ENCODE data around the gene CCDC197.

CCDC197 gene

DNA sequence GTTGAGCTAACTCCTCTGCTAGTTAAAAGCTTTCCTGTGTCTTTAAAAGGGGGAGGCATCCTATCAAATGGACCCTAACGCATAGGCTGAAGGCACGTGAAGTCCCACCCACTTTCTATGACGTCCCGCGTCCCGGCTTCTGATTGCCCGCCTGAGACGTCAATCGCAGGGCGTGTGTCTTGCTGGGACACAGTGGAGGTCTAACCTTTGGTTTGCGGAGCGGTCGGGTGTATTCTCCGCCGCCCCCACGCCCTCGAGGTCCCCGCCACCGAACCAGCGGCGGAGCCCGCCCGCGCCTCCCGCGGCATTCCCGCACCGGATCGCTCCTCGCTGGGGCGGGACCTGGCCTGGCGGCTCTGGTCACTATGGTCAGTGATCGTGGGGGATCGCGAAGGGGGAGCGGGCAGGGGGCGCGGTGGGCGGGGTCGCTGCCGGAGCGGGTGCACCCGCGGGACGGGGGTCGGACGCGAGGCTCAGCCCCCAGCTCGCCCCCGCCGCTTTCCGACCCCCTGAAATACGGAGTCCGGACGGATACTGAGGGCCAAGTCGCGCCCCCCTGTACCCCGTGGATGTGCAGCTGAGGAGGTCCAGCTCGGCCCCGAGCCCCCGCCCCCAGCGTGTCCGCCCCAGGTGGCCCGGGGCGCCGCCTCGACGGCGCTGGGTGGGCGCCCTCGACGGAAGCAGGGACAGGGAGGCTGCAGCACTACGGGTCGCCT lies 29.2 kb downstream of the CCDC197 start, which contains the start of gene OTUB2:
OTUB2 (plus strand) TSS at position 168 of the 716 bp plus-strand sequence; CDS start at position 366, 198 bp downstream.
- peak; percentile 76 to 99 (median 92) for DNase-seq

DNA sequence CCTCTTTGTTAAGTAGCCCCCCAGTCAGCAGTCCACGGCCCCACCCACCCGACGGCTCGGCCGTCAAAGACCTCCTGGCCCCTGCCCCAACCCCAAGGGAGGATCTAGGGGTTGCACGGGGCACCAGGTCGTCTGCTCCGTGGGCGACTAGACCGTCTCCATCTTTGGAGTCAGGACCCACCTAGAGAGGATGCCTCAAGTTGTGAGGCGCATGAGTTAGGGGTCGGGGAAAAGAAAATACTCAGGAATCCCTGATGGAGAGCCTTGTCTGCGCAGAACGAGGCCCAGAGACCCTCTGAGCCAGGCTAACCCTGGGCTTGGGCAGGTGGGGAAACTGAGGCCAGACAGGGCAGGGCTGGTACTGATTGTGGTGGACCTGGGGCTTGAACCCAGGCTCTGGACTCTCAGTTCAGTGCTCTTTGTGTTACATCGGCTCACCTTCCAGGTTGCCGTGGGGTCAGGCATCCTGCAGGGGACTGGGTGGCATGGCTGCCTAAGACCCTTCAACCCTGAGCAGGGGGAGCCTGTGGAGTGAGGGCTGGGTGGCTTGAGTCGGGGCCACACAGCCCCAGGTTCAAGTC lies 29.9 kb downstream of the CCDC197 start:
- no peak for DNase-seq

DNA sequence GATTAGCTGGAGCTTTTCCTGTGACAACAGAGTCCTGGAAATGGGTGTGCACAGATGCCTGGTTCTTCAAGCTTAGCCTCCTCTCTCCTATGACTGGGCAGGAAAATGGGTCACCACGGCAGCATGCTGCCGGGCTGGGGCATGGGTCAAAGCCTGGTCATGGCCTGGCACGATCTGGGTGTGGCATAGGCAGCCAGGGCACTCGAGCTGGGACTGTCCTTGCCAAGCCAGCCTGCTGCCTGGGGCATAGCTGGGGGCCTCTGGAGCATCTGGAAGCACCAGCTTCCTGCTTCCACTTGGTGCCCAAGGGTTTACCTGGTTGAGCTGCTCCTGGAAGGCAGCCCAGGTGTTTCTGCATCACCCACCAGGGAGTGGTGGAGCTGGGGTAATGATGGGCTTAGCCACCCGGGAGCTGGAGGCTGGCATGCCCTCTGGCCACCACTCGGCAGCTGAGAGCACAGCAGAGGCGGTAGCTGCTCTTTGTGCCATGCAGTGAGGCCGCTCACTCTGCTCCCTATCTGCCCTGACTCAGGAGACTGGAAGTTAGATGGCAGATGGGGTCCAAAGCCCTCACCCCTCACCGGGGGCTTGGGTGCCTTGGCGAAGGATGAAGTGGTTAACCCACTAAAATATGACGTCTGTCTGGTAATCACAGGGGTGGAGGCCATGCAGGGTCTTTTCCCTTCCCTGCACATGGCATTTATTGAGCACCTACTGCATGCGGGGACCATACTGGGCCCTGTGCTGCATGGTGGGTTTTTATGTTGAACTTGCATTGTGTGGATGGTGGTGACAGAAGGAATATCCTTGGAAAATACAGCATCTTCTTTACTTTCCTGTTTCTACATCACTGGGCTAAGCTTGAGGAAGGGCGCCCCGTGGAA lies 30.7 kb downstream of the CCDC197 start:
- no peak for DNase-seq

DNA sequence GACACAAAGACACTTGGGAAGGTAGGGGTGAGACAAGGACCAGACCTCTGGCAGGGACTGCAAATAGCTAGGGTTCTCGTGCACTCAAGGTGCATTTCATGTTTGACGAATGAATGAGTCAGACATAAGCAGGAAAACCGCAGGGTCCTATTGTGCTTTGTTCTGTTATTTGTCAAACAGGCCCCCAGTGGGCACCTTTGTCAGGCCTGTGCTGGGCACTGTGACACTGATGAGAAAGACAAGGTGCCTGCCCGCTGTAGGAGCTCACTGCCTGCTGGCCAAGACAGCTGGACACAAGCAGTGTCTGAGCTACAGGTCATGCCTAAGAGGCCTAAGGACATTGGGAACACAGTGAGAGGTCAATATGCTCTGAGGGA lies 31.3 kb downstream of the CCDC197 start:
- peak in 1 of 5 experiments; percentile 79 for DNase-seq

DNA sequence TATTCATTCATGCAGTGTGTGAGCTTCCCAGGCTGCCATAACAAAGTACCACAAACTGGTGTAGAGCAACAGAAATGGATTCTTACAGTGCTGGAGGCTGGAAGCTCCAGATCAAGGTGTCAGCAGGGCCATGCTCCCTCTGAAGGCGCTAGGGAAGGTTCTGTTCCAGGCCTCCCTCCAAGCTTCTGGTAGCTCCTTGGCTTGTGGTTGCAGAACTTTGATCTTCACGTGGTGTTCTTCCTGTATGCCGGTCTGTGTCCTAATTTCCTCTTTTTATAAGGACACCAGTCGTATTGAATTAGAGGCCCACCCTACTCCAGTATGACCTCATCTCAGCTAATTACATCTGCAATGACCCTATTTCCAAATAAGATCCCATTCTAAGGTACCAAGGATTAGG lies 32.2 kb downstream of the CCDC197 start:
- DNase-seq, result no peak

DNA sequence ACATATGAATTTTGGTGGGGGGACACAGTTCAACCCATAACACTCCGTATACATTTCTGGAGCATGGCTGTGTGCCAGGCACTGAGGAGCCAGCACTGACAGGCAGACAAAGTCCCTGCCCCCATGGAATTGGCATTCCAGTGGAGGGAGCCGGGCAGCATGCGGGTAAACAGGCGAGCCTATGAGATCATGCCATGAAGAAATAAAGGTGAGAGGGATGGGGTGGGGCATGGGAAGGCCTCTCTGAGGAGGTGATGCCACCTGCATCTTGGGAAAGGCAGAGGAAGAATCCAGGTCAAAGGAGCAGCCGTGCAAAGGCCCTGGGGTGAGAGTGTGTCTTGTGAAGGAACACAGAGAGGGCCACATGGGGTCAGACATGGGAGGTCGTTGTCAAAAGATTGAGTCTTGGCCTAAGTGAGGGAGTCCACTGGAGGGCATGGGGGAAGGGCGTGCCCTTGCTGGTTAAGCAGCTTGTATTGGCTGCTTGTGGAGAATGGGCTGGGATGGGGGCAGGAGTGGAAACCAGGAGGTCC lies 32.6 kb downstream of the CCDC197 start:
- DNase-seq, result no peak

DNA sequence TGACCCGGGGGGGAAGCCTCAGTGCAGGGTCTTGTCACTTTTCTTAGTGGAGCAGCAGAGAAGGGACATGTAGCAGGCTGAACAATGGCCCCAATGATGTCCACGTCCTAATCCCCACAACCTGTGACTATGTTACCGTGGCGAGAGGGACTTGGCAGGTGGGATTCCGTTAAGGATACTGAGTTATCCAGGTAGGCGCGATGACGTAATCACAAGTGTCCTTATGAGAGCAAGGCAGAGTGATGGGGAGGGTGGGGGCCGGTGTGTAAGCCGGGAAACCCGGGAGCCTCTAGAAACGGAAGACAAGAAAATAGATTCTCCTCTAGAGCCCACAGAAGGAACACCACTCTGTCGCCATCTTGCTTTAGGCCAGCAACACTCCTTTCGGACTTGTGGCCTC lies 33.5 kb downstream of the CCDC197 start:
- DNase-seq, result no peak

DNA sequence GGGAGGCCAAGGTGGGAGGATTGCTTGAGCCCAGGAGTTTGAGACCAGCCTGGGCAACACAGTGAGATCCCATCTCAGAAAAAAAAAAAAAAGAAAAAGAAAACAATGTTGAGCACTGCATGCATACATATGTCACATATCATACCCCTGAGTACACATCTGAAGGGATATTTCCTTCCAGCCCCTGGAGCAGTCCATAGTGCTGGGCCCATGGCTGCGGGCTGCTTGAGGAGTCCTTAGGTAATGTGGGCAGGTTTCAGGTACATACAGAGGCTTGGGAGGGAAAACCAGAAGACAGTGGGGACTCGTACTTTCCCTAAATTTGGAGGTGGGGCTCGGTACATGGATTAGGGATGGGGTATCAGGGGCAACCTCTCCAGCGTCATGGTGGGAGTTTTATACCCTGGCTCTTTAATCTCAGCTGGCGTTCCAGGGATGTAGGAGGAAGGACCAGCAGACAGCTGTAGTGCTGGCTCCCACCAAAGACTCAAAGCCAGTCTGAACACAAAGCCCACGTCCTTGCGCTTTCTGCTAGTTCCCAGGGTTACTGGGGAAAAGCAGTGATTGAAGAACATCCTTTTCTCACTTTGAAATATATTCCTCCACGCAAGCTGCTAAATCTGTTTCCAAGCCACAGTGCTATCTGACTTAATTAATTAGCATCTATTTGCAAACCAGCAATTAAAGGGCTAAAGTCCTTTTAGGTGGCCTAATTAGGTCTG lies 34.2 kb downstream of the CCDC197 start:
- no peak for DNase-seq

DNA sequence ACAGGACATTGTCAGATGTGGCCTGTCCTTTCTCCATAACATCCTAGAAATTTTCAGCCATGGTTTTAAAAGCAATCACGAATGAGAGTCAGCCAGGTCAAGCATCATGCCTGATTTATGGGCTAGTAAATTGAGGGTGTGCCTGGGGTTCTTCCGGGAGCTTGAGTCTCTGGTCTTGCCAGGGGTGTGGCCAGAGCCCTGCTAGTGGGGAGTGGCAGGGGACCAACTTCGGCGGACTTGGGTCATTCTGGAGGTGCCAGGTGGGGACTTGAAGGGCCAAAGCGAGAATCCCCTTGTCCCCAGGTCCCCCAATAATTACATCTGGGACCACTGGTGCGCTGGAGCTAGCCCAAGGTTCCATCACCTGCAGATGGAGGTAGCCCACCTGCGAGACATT lies 34.8 kb downstream of the CCDC197 start:
- no peak for DNase-seq

DNA sequence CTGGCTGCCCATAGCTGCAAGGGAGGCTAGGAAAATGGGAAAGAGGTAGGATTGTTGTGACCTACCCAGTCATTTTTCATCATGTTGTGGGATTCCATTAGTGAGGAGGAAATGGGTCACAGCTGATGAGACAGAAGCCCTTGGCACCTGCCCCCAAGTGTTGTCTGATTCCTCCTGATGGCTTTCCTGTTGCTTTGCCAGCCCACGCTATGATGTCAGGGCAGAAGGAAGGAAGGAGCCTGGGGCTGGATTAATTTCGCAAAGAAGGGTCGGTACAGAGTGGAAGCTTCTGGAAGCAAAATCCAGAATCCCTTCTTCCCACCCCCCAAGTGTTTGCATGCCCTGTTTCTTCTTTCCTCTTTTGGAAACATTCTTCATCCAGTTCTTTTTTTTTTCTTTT lies 37.8 kb downstream of the CCDC197 start:
- DNase-seq, result no peak

DNA sequence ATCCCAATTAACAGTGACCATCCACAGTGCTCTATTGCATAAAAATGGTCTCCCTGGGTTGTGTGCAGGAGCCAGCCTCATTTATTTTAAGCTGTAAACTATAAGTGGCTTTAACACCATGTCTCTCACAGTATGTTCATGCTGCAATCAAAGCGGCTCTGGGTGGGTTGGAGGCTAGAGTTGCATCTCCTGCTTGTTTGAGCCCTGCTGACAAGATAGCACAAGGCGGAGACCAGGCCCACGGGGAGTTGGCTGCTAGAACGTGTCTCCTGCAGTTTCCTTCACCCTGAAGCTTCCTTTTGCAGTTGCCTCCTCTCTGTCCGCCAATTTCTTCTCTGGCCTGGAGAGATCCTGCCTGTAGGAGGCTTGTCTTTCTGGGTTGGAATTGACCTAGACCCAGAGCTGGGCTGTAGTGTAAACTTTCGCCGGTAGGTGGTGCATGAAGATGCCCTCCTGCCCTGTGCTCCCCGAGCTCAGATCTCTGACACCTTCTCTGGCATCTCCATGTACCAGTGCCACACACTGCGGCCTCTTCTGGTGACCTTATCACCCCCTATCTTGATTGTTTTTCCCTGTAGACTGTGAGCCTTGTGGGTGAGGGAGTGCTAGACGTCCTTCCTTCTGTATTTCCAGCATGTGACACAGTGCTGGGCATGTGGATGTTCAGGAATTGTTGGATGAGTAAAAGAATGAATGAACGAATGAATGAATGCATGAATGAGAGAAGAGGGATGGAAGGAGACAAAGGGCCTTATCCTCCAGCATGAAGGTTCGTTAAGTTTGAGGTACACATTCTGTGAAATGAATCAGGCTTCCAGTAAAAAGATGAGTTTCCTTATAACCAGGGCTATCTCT lies 39.4 kb downstream of the CCDC197 start:
- DNase-seq, result peak; percentile 41 to 80 (median 59)

DNA sequence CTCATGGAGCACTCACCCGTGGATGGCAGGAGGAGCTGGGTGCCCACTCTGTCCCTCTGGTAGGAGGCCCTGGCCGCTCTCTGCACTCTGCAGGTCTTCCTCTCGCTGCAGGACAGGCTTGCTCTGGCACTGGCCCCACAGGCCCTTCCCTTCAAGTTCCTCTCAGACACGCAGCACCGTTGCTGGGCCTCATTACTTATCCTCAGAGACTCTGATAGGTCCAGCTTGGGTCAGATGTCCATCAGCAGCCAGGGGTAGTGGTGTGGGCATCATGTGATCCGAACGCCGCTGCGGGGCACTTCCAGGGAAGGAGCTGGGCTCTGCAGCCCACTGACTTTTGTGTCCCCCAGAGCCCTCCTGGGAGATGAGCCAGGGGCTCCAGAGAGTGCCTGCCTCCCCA lies 40.9 kb downstream of the CCDC197 start:
- DNase-seq, result no peak

DNA sequence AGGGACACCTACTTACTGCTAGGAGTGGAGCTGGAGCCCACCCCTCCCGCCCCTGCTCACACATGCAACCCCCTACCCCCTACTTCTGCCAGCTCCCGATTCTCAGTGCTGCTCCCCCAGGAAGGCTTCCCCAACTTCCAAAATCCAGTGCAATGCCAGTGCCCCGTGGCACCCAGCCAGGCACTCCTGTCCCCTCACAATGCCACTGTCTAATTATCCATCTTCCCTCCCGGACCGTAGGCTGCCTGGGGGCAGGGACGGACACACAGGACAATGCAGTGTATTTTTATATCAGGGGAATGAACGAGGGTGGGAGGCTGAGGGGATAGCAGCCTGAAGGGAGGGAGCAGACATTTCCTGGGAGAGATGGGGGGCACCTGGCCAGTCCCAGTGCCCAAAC lies 41.4 kb downstream of the CCDC197 start:
- DNase-seq, result no peak

DNA sequence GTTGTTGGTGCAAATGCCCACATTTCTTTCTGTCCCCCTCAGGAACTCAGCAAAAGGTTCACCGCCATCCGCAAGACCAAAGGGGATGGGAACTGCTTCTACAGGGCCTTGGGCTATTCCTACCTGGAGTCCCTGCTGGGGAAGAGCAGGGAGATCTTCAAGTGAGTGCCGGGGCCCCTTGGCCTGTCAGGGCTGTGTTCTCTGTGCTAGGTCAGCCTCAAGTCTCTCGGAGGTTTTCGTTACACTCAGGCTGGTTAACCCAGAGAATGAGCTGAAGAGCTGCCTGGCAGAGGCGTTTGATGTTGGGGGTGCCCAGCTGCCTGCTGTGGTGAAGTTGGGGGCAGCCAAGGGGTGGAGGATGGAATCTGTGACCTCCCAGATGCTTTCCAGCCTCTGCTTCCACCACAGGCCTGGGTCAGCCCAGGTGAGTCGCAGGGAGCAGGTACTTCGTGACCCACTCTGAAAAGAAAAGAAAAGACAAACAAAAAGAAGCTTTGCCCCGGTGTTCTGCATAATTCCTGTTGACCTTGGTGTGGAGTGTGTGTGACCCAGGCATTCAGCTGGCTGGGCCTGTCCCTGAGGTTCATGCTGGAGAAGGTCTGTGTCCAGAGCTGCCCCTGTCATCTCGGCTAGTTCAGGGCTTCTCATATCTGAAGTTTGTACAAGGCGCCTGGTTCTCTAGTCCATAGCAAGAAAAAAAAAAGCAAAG lies 42.0 kb downstream of the CCDC197 start:
- no peak for DNase-seq

DNA sequence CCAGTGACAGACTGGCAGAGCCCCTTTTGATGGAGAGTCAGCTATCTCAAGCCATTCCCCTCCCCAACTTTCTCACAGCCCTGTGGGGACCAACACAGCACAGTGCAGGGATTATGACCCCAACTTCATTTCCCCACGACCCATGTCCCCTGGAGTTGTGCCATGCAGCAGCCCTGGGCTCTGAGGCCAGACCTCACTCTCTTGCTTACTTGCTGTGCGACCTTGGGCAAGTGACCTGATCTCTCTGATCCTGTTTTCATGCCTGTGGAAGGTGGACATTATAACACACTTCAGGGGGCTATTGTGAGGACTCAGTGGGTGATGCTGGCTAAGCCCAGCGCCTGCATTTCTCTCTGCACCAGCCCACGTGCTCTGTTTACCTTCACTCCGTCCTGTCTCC lies 43.1 kb downstream of the CCDC197 start:
- DNase-seq, result no peak

DNA sequence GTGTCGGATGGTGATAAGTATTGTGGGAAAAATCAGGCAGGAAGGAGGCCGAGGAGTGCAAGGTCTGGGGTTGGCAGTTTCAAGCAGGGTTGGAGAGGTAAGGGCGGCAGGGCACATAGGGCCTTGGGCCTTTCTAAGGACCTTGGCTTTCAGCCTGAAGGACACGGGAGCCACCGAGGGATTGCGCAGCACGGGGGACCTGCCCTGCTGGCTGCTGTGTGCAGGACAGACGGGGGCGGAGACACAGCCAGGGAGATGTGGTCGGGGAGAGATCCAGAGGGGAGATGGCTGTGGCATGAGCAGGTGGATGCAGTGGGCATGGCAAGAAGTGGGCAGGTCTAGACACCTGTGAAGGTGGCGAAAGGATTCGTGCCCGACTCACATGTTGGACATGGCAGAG lies 43.7 kb downstream of the CCDC197 start:
- DNase-seq, result no peak

DNA sequence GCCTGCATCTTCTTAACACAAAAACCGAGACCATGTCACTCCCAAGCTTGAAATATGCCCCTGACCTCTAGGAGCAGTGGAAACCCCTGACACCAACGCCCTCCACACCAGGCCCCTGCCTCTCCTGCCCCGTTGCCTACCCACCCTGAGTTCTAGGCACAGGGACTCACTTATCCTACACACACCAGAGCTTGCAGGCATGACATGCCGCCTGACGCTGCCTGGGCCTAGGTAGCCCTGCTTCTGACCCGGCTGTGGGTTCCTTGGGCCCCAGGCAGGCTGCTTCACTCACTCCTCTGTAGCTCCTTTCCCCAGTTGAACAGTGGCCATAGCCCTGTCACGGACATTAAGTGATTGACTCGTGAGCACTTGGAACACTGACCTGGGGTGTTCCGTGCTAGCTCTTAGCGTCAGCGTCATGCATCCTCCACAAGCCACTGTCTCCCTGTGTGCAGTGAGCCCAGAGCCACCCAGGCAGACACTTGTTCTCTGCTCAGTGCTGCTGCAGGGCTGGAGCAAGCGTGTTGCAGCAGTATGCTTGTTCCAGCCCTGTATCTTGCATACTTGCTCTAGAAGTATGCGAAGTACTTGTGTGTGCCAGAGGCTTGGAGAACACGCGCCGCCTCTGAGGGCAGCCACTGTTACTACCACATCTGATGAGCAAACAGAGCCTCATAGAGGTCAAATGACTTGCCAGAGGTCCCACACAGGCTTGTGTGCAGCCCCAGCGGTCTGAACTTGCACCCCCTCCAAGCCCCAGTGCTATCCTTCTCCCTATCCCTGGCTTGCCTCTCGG lies 44.6 kb downstream of the CCDC197 start:
- DNase-seq, result no peak

DNA sequence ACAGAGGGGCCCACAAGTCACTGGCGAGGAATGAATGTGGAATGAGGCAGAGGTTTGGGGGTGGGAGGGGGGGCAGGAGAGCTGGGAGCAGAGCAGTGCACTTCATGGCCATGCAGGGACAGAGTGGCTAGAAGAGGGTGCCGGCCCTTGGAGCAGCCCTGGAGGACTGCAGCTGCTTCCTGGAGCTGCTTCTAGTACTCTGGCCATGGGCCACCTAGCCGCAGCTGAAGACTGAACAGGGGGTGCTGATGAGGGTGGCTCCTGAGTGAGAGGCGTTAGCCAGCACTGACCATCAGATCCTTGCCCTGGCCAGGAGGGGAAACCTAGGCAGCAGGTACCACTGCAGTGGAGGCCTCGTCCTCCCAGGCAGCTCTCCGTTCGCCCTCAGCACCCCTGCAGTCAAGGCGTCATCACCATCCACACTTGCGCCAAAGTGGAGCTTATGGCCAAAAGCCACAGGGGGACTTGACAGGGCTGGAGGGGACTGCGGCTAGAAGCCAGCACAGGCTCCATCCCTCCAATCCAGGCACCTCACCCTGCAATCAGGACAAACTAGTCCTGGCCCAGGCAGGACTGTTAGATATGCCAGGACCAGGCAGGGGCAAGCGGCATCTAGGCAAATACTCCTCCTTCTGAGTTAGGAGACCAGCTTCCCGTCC lies 45.5 kb downstream of the CCDC197 start:
- DNase-seq, result no peak

DNA sequence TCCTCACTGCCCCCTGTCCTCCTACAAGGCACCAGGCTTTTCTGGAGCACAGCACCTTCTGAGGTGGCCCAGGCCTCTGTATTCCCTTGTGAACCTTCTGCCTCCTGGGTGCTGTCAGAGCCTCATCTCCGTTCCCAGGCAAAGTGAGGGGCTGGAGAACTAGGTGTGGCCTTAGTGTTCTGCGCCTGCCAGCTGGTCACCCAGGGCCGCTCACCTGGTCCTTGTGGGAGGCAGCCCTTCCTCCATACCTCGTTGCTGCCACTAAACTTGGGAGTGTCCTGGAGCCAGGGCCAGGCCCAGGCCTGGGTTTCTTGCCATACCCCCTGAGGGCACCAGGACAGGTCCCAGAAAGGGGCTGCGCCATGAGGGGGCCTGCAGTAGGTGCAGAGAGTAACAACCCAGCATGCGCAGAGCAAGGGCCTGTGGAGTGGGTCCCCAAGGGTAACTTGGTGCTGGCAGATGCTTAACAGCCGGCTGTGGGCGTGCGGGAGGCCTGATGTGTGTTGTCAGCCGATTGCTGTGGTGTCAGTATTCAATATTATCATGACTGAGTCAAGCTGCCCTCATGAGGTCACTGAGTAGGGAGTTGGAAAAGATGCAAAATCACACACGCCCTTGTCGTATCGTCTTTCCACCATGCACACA lies 46.1 kb downstream of the CCDC197 start:
- no peak for DNase-seq

All from T-helper 2 cell (primary cell).